Measurements from ENCODE around the gene NAA38.
A peak's percentile ranks its signal among the peaks of the same experiment; 100 is the strongest.

NAA38 gene

DNA sequence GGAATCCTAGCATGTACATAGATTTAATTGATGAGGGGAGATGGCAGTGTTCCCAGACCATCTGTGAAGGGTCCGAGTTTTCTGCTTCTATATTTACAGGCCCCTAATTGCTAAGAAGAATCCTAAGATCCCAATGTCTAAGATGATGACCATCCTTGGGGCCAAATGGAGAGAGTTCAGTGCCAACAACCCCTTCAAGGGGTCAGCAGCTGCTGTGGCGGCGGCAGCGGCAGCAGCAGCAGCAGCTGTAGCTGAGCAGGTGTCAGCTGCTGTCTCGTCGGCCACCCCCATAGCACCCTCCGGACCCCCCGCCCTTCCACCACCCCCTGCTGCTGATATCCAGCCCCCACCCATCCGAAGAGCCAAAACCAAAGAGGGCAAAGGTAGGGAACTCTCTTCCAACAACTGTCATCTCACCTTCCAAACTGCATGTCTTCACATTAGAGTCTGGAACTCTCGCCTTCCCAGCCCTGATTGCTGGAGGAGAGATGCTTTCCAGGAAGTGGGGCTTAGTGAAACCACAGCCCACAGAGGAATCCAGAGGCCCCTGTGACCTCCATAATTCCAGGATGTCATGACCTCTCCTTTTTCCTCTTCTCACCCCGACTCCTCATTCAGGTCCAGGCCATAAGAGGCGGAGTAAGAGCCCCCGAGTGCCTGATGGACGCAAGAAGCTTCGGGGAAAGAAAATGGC lies 36.0 kb upstream of the NAA38 start:
- TF ChIP-seq, protein P1, sequence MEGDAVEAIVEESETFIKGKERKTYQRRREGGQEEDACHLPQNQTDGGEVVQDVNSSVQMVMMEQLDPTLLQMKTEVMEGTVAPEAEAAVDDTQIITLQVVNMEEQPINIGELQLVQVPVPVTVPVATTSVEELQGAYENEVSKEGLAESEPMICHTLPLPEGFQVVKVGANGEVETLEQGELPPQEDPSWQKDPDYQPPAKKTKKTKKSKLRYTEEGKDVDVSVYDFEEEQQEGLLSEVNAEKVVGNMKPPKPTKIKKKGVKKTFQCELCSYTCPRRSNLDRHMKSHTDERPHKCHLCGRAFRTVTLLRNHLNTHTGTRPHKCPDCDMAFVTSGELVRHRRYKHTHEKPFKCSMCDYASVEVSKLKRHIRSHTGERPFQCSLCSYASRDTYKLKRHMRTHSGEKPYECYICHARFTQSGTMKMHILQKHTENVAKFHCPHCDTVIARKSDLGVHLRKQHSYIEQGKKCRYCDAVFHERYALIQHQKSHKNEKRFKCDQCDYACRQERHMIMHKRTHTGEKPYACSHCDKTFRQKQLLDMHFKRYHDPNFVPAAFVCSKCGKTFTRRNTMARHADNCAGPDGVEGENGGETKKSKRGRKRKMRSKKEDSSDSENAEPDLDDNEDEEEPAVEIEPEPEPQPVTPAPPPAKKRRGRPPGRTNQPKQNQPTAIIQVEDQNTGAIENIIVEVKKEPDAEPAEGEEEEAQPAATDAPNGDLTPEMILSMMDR (conservative IDR thresholded peaks at IDR 0.05; ENCODE audit: low read depth, low read length), result no peak
- no peak overlapping the region for H3K4me3 ChIP-seq (ENCODE audit: low read depth, low read length)
- no peak for DNase-seq (ENCODE audit: low read depth)

DNA sequence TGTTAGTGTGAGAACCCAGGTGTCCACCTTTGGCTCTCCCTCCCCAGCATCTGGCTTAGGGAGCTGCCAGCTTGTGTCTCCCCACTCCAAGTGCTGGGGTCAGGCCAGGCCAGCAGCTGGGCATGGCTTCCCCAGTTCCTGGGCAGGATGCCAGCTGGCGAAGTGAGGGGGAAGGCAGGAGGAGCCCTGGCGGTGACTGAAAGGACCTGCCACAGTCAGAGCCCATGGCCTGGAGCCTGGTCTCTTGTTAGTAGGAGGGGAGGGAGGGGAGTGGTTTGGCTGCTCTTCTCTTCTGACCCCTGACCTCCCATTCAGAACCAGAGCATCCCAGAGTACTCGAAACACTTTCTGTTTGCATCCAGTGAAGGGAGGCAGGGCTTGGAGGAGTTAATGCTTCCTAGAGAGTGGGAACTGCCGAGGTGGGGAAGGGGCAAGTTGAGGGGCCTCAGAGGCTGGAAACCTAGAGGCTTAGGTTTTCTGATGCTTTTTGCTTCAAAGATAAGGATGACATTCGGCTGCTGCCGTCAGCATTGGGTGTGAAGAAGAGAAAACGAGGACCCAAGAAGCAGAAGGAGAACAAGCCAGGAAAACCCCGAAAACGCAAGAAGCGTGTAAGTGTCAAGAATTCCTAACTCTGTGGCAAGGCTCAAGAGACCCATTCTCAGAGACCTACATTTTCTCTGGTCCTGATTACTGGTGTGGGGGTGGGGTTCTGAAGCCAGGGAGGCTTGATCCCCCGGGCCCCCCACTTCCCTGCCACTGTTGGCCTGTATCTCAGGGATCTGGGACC lies 32.0 kb upstream of the NAA38 start:
- H3K4me3 ChIP-seq (ENCODE audit: low read depth, low read length), result no peak overlapping the region
- DNase-seq (ENCODE audit: low read depth), result peak; percentile 84
- TF ChIP-seq, protein P1 (conservative IDR thresholded peaks at IDR 0.05; ENCODE audit: low read depth, low read length), result peak; percentile 41

DNA sequence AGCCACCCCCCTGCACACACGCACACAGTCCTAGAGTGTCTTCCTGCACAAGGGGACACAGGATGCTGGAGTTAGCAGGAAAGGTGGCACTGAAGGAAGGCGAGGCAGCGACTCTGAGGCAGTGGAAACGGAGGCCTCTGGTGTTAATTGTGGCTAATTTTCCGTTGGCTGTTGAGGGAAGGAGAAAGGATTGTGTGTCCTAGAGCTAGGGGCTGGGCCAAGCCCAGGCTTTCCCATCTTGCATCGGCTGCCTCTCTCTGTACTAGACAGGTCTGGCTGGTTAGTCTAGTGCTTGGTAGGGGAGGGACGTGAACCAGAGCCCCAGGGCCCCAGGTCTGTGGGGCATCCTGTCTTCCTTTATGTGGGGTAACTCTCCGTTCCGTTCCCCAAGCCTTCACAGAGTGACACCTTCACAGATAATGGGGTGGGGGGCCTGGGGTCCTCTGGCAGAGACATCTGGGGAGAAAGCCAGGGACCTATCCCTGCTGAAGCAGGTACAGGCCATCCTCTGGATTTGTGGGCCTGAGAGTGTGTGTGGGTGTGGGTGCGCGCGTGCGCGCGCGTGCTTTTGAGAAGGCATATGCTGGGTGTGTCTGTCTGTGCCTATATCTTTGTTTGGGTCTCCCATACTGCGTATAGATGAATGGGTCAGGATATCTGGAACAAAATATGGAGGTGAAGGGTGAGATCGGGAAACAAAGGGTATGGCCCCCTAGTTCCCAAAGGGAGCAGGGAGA lies 31.0 kb upstream of the NAA38 start, which contains the start of gene CHD3:
TSS of gene CHD3 (plus strand) at position 606 of the 737 bp plus-strand sequence. CDS start 212 bp downstream, outside the sequence.
- H3K4me3 ChIP-seq (ENCODE audit: low read depth, low read length), result peak within 1 kb of the TSS; percentile 58
- DNase-seq (ENCODE audit: low read depth), result peak; percentile 50
- TF ChIP-seq, protein P1 (conservative IDR thresholded peaks at IDR 0.05; ENCODE audit: low read depth, low read length), result no peak

DNA sequence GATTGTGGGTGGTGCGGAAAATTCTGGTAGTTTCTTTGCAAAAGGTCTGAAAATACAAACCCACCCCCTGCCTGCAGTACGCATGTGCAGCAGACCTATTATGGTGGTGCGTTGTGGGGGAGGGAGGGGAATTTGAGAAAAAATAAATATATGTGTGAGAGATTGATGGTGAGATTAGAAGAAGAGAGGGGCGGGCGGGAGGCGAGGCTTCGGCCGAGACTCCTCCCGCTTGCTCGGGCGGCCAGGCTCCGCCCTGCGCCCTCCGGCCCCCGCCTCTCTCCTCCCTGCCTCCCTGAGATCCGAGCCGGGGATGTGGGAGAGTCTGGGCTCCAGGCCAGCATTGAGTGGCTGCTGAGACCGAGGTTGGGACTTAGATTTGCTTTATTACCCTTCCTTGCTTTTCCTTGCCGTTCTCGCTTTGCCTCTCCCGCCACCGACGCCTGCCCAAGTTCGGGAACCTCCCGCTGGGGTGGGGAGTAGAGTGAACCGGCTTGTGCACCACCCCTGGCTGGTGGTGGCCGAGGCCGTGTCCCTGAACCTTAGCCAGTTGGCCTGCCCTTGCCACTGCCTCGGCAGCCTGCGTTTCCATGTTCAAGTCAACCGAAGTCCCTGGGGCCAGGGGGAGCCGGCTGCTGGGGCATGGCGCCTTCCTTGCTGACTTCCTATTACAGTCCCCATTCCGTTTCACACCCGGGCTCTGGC lies 30.3 kb upstream of the NAA38 start:
- peak overlapping the region; percentile 86 for H3K4me3 ChIP-seq (ENCODE audit: low read depth, low read length)
- peak; percentile 99 for DNase-seq (ENCODE audit: low read depth)
- TF ChIP-seq, protein P1 (conservative IDR thresholded peaks at IDR 0.05; ENCODE audit: low read depth, low read length), result no peak

DNA sequence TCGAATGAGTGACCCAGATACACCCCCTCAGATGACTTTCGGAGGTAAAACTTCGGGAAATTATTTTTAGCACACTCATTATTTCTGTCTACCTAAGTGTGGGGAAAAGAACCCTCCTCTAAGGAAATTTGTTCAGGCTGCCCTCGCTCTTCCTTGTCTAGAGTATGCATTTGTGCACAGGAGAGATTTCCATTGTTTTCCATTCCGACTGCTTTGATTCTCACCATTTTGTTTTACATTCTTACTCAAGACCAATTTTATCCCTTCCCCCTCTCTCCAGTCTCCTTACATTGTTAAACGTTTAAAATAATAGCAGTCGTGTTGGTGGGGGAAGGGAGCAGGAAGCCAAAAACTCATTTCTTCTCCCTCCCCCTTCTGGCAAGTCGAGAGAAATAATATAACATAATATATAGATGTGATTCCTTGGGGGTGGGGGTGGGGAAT lies 29.7 kb upstream of the NAA38 start:
- TF ChIP-seq, protein P1 (conservative IDR thresholded peaks at IDR 0.05; ENCODE audit: low read depth, low read length), result peak; percentile 20
- peak overlapping the region; percentile 86 for H3K4me3 ChIP-seq (ENCODE audit: low read depth, low read length)
- no peak for DNase-seq (ENCODE audit: low read depth)

DNA sequence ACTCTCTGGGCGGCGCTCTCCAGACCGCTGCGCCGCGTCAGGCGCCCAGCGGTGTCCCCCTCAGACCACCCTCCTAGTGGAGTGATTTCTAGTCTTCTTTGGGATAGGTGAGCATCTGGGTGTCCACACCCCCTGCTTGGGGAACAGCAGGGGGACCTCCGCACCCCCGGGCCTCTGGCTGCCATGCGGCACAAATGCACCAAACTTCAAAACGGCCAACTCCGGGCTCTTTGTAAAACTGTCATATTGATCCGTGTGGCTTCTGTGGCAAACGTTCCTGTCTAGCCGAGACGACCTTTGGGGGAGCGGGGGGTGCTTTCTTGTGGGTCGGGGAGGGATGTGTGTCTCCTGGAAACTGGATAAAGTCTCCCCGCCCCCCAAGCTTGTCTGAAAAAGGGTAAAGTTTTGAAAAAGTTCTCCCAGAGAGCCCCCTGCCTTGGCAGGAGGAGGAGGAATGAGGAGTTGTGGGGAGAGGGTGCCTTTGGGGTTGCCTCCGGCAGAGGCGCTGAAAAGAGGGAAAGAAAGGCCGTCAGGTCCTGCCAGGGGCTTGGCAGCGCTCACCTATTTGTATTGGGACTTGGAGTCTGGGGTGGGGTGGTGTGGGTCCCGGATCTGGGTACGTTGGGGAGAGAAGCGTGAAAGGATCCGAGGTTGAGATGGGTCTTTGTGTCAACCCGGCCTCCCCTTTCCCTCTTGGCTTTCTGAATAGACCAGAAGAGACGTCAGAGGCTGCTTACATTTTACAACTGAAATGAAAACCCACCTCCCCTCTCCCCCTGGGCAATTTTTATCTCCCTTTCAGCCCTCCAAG lies 29.1 kb upstream of the NAA38 start:
- peak overlapping the region; percentile 86 for H3K4me3 ChIP-seq (ENCODE audit: low read depth, low read length)
- peak; percentile 28 for DNase-seq (ENCODE audit: low read depth)

More for the DNA sequence above, 29.1 kb upstream of the NAA38 start:
- TF ChIP-seq, protein P1 (conservative IDR thresholded peaks at IDR 0.05; ENCODE audit: low read depth, low read length), result peak; percentile 25

Measured in choroid plexus epithelial cell (primary cell).